Measurements from ENCODE around the gene DDIT3. TPM values are rescaled to one million over a fixed set of nuclear protein-coding genes. Genes with fewer than 3 reads are reported as not detected.
"Not testable (repeated sequence)": the region's sequence is repeated elsewhere in the genome, so short reads cannot be mapped to it uniquely, and the experiment has no call there.

The DDIT3 gene
- total and polyA plus RNA-seq, 8 donors = 8.5 to 52.7 (median 9.9) TPM

DNA sequence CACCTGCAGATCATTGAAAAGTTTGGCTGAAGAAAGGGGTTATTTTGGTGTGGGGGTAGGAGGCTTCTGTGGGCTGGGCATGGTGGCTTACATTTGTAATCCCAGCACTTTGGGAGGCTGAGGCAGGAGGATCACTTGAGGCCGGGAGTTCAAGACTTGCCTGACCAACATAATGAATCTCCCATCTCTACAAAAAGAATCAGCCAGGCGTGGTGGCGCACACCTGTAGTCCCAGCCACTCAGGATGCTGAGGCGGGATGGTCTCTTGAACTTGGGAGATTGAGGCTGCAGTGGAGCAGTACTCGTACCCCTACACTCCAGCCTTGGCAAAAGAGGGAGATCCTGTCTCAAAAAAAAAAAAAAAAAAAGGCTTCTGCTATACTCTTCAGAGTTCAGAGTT lies 7.0 kb downstream of the DDIT3 start:
- ATAC-seq (no peak), FAIRE-seq (no peak), DNase-seq (no peak)
- intact Hi-C loops (cut with DNase I) = no loop called here
- peaks cover 10 to 28% (median 17%) of the 10 kb centered on the region in 3 donors for H3K4me1 ChIP-seq
- H3K9me3 ChIP-seq = no peaks in the 10 kb centered on the region
- TF ChIP-seq, protein P1, sequence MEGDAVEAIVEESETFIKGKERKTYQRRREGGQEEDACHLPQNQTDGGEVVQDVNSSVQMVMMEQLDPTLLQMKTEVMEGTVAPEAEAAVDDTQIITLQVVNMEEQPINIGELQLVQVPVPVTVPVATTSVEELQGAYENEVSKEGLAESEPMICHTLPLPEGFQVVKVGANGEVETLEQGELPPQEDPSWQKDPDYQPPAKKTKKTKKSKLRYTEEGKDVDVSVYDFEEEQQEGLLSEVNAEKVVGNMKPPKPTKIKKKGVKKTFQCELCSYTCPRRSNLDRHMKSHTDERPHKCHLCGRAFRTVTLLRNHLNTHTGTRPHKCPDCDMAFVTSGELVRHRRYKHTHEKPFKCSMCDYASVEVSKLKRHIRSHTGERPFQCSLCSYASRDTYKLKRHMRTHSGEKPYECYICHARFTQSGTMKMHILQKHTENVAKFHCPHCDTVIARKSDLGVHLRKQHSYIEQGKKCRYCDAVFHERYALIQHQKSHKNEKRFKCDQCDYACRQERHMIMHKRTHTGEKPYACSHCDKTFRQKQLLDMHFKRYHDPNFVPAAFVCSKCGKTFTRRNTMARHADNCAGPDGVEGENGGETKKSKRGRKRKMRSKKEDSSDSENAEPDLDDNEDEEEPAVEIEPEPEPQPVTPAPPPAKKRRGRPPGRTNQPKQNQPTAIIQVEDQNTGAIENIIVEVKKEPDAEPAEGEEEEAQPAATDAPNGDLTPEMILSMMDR (IDR thresholded peaks at IDR 0.05) = no peak
- no peaks in the 10 kb centered on the region for H3K27me3 ChIP-seq
- WGBS, 2 donors = 96% methylated on average over 5 of the region's 5 CpGs
- no peak overlapping the region for H3K27ac ChIP-seq
- peaks cover 0 to 59% (median 26%) of the 10 kb centered on the region in 3 donors for H3K36me3 ChIP-seq
- no peak overlapping the region for H3K4me3 ChIP-seq

DNA sequence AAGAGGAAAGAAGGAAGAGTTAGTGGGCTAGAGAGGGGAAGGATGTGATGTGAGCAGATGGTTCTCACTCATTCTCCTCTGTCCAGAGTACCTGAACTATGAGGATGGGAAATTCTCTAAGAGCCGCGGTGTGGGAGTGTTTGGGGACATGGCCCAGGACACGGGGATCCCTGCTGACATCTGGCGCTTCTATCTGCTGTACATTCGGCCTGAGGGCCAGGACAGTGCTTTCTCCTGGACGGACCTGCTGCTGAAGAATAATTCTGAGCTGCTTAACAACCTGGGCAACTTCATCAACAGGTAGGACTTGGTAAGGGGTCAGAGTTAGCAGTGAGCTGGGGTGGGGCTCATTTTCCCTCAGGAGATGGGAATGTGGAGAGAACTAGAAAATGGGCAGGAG lies 7.6 kb downstream of the DDIT3 start:
- H3K4me1 ChIP-seq = peaks cover 4 to 22% (median 11%) of the 10 kb centered on the region in 3 donors
- ATAC-seq = no peak
- H3K4me3 ChIP-seq = no peak overlapping the region
- H3K27ac ChIP-seq = no peak overlapping the region
- intact Hi-C loops (cut with DNase I) = no loop called here
- no peaks in the 10 kb centered on the region for H3K9me3 ChIP-seq
- no peaks in the 10 kb centered on the region for H3K27me3 ChIP-seq
- DNase-seq = no peak
- H3K36me3 ChIP-seq = peaks cover 0 to 59% (median 25%) of the 10 kb centered on the region in 3 donors
- WGBS, 2 donors = 83 to 87% methylated on average over 6 of the region's 6 CpGs
- FAIRE-seq = no peak
- TF ChIP-seq, protein P1 (IDR thresholded peaks at IDR 0.05) = no peak

DNA sequence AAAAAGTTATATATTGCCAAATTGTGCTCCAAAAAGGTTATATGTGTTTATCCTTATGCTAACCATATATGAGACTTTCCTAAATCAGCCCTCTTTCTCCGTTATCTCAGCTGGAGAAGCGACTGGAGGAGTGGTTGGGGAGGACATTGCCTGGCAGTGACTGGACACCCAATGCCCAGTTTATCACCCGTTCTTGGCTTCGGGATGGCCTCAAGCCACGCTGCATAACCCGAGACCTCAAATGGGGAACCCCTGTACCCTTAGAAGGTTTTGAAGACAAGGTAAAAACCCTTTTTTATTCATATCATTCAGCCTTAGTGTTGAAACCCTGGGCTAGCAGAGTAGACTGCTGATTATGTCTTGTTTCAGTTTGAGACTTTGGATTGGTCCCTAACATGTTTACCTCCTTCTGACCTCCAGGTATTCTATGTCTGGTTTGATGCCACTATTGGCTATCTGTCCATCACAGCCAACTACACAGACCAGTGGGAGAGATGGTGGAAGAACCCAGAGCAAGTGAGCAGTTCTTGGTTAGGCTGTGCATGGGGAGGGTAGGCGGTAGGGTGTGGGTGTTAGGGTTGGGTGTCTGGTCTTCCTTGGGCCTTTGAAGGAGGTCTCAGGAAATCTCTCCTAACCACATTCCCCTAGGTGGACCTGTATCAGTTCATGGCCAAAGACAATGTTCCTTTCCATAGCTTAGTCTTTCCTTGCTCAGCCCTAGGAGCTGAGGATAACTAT lies 8.6 kb downstream of the DDIT3 start:
- Histone ChIP-seq H3K27me3 (no peaks in the 10 kb centered on the region), H3K9me3 (no peaks in the 10 kb centered on the region), H3K4me3 (no peak overlapping the region), H3K4me1 (peaks cover 0 to 14% (median 5%) of the 10 kb centered on the region in 3 donors), H3K36me3 (peaks cover 0 to 53% (median 20%) of the 10 kb centered on the region in 3 donors), H3K27ac (no peak overlapping the region)
- ATAC-seq (no peak), DNase-seq (no peak), FAIRE-seq (no peak)
- intact Hi-C loops (cut with DNase I) = no loop called here
- TF ChIP-seq, protein P1 (IDR thresholded peaks at IDR 0.05) = no peak
- 91 to 92% methylated on average over 7 of the region's 7 CpGs for WGBS, 2 donors

DNA sequence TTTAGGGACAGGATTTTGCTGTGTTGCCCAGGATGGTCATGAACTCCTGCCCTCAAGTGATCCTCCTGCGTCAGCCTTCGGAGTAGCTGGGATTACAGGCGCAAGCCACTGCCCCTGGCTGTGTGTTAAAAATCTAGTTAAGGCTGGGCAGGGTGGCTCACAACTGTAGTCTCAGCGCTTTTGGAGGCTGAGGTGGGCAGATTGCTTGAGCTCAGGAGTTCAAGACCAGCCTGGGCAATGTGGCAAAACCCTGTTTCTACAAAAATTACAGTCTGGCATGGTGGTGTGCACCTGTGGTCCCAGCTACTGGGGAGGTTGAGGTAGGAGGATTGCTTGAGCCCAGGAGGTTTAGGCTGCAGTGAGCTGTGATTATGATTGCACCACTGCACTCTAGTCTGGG lies 9.2 kb downstream of the DDIT3 start:
- 97 to 98% methylated on average over 4 of the region's 4 CpGs for WGBS, 2 donors

DNA sequence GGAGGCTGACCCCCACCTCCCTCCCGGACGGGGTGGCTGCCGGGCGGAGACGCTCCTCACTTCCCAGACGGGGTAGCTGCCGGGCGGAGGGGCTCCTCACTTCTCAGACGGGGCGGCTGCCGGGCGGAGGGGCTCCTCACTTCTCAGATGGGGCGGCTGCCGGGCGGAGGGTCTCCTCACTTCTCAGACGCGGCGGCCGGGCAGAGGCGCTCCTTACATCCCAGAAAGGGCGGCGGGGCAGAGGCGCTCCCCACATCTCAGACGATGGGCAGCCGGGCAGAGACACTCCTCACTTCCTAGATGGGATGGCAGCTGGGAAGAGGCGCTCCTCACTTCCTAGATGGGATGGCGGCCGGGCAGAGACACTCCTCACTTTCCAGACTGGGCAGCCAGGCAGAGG lies 12.5 kb downstream of the DDIT3 start:
- H3K9me3 ChIP-seq; H3K27ac ChIP-seq; H3K27me3 ChIP-seq; FAIRE-seq; intact Hi-C loops (cut with DNase I); H3K4me3 ChIP-seq; H3K4me1 ChIP-seq; ATAC-seq: not testable (repeated sequence)
- peaks cover 0 to 64% (median 17%) of the 10 kb centered on the region in 3 donors for H3K36me3 ChIP-seq
- DNase-seq = peak in 1 of 6 donors; percentile 16
- 96 to 98% methylated on average over 11 to 20 of the region's 28 CpGs for WGBS, 2 donors

More for the DNA sequence above, 9.2 kb downstream of the DDIT3 start:
- Histone ChIP-seq H3K36me3 (peaks cover 0 to 51% (median 17%) of the 10 kb centered on the region in 3 donors), H3K27ac (no peak overlapping the region), H3K27me3 (no peaks in the 10 kb centered on the region), H3K4me1 (peaks cover 0 to 10% (median 5%) of the 10 kb centered on the region in 3 donors), H3K9me3 (no peaks in the 10 kb centered on the region), H3K4me3 (no peak overlapping the region)
- DNase-seq = no peak
- no peak for ATAC-seq
- TF ChIP-seq, protein P1 (IDR thresholded peaks at IDR 0.05) = no peak
- no peak for FAIRE-seq
- intact Hi-C loops (cut with DNase I) = no loop called here

DNA sequence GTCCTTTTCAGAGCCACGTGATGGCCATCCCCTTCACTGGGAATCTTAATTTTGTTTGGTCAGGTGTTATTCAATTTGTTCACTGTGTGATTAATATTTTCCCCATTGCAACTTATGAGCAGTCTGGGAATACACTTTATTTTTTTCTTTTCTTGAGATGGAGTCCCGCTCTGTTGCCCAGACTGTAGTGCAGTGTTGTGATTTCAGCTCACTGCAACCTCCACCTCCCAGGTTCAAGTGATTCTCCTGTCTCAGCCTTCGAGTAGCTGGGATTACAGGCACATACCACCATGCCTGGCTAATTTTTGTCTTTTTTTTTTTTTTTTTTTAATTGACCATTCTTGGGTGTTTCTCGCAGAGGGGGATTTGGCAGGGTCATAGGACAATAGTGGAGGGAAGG lies 13.8 kb downstream of the DDIT3 start:
- H3K9me3 ChIP-seq; H3K27me3 ChIP-seq; FAIRE-seq; H3K27ac ChIP-seq; DNase-seq; ATAC-seq; intact Hi-C loops (cut with DNase I); H3K4me3 ChIP-seq; H3K4me1 ChIP-seq: not testable (repeated sequence)
- 91 to 93% methylated on average over 4 of the region's 4 CpGs for WGBS, 2 donors
- H3K36me3 ChIP-seq = peaks cover 0 to 53% (median 10%) of the 10 kb centered on the region in 3 donors

DNA sequence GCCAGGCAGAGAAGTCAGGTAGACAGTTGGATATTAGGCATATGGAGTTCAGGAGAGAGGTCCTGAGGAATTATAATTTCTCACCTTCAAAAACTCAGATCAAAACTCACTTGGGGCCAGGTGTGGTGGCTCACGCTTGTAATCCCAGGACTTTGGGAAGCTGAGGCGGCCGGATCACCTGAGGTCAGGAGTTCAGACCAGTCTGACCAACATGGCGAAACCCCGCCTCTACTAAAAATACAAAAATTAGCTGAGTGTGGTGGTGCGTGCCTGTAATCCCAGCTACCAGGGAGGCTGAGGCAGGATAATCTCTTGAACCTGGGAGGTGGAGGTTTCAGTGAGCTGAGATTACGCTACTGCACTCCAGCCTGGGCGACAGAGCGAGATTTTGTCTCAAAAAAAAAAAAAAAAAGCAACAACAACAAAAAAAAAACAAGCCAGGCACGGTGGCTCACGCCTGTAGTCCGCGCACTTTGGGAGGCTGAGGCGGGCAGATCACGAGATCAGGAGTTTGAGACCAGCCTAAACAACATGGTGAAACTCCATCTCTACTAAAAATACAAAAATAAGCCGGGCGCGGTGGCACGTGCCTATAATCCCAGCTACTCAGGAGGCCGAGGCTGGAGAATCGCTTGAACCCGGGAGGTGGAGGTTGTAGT lies 17.9 kb downstream of the DDIT3 start:
- intact Hi-C loops (cut with DNase I); H3K9me3 ChIP-seq; H3K27me3 ChIP-seq; H3K27ac ChIP-seq; H3K4me3 ChIP-seq; FAIRE-seq; H3K4me1 ChIP-seq; ATAC-seq: not testable (repeated sequence)
- WGBS, 2 donors = 96% methylated on average over 17 to 22 of the region's 22 CpGs
- peaks cover 9 to 60% (median 17%) of the 10 kb centered on the region in 3 donors for H3K36me3 ChIP-seq
- peak in 1 of 6 donors; percentile 23 for DNase-seq
